Fibroblast of the aortic adventitia (primary cell): ENCODE results near the gene SERPINB6. TPM values are rescaled to one million over a fixed set of nuclear protein-coding genes. Genes with fewer than 3 reads are reported as not detected.

Experiments used
- DNase-seq: peaks from one replicate; pipeline ENCODE4 v3.0.0-alpha.2; 2010; ENCODE audit warnings: low read depth
- H3K4me3 ChIP-seq: 2 replicates; pipeline ENCODE4 v1.5.1; 2011; ENCODE audit warnings: low read depth, mild to moderate bottlenecking, control low read depth, low read length, moderate library complexity
- CTCF ChIP-seq: IDR thresholded peaks from 2 replicates; pipeline ENCODE4 v1.5.1; 2011; ENCODE audit warnings: mild to moderate bottlenecking, low read length, control low read depth, inconsistent platforms; ENCODE audit not compliant: insufficient read depth
- total RNA-seq: library from RNA; depleted of rRNA; stranded (reverse); fragments of >200 nt; gene quantifications from 2 replicates; pipeline ENCODE4 v1.2.3, GENCODE V29; 2012; ENCODE audit warnings: low replicate concordance

SERPINB6 gene
- total RNA-seq, 1 donor = 102 TPM

DNA sequence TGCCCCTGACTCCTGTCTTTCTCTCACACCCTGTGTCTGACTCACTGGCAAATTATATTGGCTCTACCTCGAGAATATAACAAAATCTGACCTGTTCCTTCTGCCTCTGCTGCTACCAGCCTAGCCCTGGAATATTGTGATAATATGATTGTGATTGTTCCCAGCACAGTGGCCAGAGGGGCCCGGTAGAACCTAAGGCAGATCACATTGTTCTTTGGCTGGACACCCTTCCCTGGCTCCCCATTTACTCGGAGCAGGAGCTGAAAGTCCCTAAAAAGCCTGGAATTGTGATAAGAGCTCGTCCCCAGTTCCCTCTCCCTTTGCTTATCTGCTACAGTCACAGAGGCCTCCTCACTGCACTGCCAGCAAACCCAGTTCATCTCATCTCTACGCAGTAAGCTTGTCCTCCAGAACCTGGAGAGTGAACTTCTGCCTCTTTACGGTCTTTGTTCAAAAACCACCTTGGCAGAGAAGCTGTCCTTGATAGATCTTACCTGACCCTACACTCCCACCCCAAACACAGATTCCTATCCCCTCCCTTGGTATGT, 21.8 kb downstream of the SERPINB6 start:
- TF ChIP-seq CTCF = no peak
- DNase-seq = no peak
- H3K4me3 ChIP-seq = no peak overlapping the region

GRCh38 chr6:2949121-2949520, 22.2 kb downstream of the SERPINB6 start:
- H3K4me3 ChIP-seq = no peak overlapping the region
- no peak for DNase-seq
- no peak for TF ChIP-seq CTCF

- no peak for DNase-seq
- TF ChIP-seq CTCF = no peak
- H3K4me3 ChIP-seq = no peak overlapping the region
These were observed 22.9 kb downstream of the SERPINB6 start for GRCh38 chr6:2948228-2949025.

DNA sequence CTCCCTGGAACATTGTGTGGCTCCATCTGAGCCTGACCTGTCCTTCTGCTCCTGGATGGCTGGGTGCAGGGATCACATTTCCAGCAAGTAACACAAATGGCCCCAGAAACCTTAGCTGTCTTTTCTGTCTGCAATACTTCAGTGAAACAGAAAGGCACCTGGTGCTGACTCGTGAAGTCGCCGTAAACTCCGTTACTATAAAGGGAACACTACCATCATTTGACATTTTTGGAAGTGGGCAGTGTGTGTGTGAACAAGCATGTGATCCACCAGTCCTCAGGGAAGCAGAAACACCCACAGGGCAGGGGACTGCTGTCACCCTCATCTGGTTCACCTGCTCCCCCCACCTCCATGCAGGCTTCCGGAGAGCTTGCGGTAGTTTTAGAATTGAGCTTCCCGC, 23.9 kb downstream of the SERPINB6 start:
- no peak for DNase-seq
- H3K4me3 ChIP-seq = no peak overlapping the region
- no peak for TF ChIP-seq CTCF

DNA sequence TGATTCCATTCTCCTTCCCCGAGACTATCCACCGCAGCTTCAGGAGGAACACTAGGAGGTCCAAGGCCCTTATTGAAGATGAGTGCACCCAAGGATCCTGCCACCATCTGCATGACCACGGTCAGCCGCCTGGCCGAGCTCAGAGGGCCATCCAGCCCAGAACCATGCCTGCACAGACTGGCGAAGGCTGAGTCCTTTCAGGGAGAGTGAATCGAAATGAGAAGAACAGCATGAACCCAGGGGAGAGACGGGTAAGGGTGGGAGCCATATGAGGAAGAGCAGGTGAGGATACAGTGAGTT, 26.3 kb downstream of the SERPINB6 start:
- no peak overlapping the region for H3K4me3 ChIP-seq
- DNase-seq = no peak
- TF ChIP-seq CTCF = no peak

DNA sequence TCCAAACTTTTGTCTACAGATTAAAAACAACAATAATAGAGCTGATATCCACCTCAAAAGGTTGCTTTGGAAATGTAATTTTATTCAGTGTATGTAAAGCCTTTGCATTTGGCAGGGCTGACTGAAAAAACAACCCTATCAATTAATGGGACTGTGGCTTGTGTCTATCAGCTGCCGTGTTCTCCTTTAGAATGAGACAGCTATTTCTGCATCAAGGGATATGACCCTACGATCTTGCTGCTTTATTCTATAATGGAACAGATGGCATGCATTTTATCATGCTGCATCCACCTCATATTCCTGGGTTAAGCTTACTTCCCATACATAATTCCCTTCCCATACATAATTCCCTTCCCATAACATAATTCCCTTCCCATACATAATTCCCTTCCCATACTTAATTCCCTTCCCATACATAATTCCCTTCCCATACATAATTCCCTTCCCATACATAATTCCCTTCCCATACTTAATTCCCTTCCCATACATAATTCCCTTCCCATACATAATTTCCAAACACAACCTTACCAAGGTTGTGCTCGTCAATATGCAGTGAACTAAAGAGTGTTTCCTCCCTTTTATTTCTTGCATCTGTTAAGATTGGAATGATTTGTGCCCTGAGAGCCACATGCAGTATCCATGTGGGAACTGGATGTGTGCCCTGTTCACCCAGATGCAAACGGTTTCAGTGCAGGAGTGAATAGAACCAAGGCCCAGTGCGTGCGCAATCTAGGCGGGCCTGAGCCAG, 26.8 kb downstream of the SERPINB6 start:
- TF ChIP-seq CTCF = no peak
- no peak for DNase-seq
- H3K4me3 ChIP-seq = no peak overlapping the region
